GM21367 (cell line): ENCODE results near the gene SIX3.

ENCODE experiments used
- ATAC-seq: cut with Tn5 transposase; IDR thresholded peaks from one replicate; pipeline ENCODE4 v1.9.1; 2021; ENCODE audit not compliant: unreplicated experiment

SIX3 gene

GRCh38 chr2:44942304-44943030 lies 965 bp downstream of the SIX3 start:
- no peak for ATAC-seq

GRCh38 chr2:44943031-44943692 lies 1.7 kb downstream of the SIX3 start:
- no peak for ATAC-seq

- no peak for ATAC-seq
Measured at GRCh38 chr2:44943693-44944101, 2.2 kb downstream of the SIX3 start.

GRCh38 chr2:44944102-44944951 lies 2.8 kb downstream of the SIX3 start:
- ATAC-seq = no peak

- ATAC-seq = no peak
Measured at GRCh38 chr2:44944952-44945612, 3.6 kb downstream of the SIX3 start.

- no peak for ATAC-seq
Measured at GRCh38 chr2:44945676-44946371, 4.3 kb downstream of the SIX3 start.

GRCh38 chr2:44946372-44947027 lies 5.0 kb downstream of the SIX3 start:
- no peak for ATAC-seq

- ATAC-seq = no peak
Measured at GRCh38 chr2:44947028-44947375, 5.5 kb downstream of the SIX3 start.

GRCh38 chr2:44948565-44949328 lies 7.2 kb downstream of the SIX3 start:
- ATAC-seq = no peak

- no peak for ATAC-seq
Measured at GRCh38 chr2:44949329-44950151, 8.0 kb downstream of the SIX3 start.

- no peak for ATAC-seq
Measured at GRCh38 chr2:44950646-44951045, 9.1 kb downstream of the SIX3 start.

GRCh38 chr2:44951124-44951523 lies 9.6 kb downstream of the SIX3 start:
- no peak for ATAC-seq

GRCh38 chr2:44951714-44952113 lies 10.2 kb downstream of the SIX3 start:
- no peak for ATAC-seq

- peak; percentile 42 for ATAC-seq
Measured at GRCh38 chr2:44952143-44952805, 10.8 kb downstream of the SIX3 start.

GRCh38 chr2:44952806-44953498 lies 11.4 kb downstream of the SIX3 start:
- no peak for ATAC-seq

- no peak for ATAC-seq
Measured at GRCh38 chr2:44953499-44953883, 12.0 kb downstream of the SIX3 start.

GRCh38 chr2:44954447-44954888 lies 13.0 kb downstream of the SIX3 start:
- ATAC-seq = no peak
